ENCODE results near the gene MUC5B.

The MUC5B gene

GRCh38 chr11:1302461-1303125 lies 79.7 kb downstream of the MUC5B start:
- TF ChIP-seq POU2F2 (IDR thresholded peaks at IDR 0.05; ENCODE audit: low read depth, low read length) (no peak), POLR2AphosphoS5 (IDR thresholded peaks at IDR 0.05; ENCODE audit: low read depth, low read length) (no peak), PAX5 (IDR thresholded peaks at IDR 0.05; ENCODE audit: insufficient read depth, low read length, severe bottlenecking) (no peak), POLR2A (IDR thresholded peaks at IDR 0.05; ENCODE audit: low read depth, low read length) (no peak), TAF1 (IDR thresholded peaks at IDR 0.05; ENCODE audit: low read depth, low read length) (no peak), SPI1 (IDR thresholded peaks at IDR 0.05; ENCODE audit: low read depth, low read length) (no peak)
- FAIRE-seq, result no peak
- DNase-seq (ENCODE audit: insufficient read length, low spot score), result no peak

GRCh38 chr11:1303126-1303821 lies 80.4 kb downstream of the MUC5B start:
- DNase-seq (ENCODE audit: insufficient read length, low spot score), result no peak
- peak; percentile 52 for FAIRE-seq
- TF ChIP-seq POU2F2 (IDR thresholded peaks at IDR 0.05; ENCODE audit: low read depth, low read length) (no peak), PAX5 (IDR thresholded peaks at IDR 0.05; ENCODE audit: insufficient read depth, low read length, severe bottlenecking) (no peak), POLR2AphosphoS5 (IDR thresholded peaks at IDR 0.05; ENCODE audit: low read depth, low read length) (no peak), TAF1 (IDR thresholded peaks at IDR 0.05; ENCODE audit: low read depth, low read length) (no peak), POLR2A (IDR thresholded peaks at IDR 0.05; ENCODE audit: low read depth, low read length) (no peak), SPI1 (IDR thresholded peaks at IDR 0.05; ENCODE audit: low read depth, low read length) (no peak)

- DNase-seq (ENCODE audit: insufficient read length, low spot score), result no peak
- TF ChIP-seq POLR2AphosphoS5 (IDR thresholded peaks at IDR 0.05; ENCODE audit: low read depth, low read length) (no peak), POU2F2 (IDR thresholded peaks at IDR 0.05; ENCODE audit: low read depth, low read length) (no peak), SPI1 (IDR thresholded peaks at IDR 0.05; ENCODE audit: low read depth, low read length) (no peak), POLR2A (IDR thresholded peaks at IDR 0.05; ENCODE audit: low read depth, low read length) (no peak), TAF1 (IDR thresholded peaks at IDR 0.05; ENCODE audit: low read depth, low read length) (no peak), PAX5 (IDR thresholded peaks at IDR 0.05; ENCODE audit: insufficient read depth, low read length, severe bottlenecking) (no peak)
- no peak for FAIRE-seq
These were observed 81.1 kb downstream of the MUC5B start for GRCh38 chr11:1303973-1304372.

GRCh38 chr11:1304380-1304779 lies 81.5 kb downstream of the MUC5B start:
- DNase-seq (ENCODE audit: insufficient read length, low spot score) (no peak), FAIRE-seq (no peak)
- no peak for TF ChIP-seq TAF1 (IDR thresholded peaks at IDR 0.05; ENCODE audit: low read depth, low read length)
- no peak for TF ChIP-seq PAX5 (IDR thresholded peaks at IDR 0.05; ENCODE audit: insufficient read depth, low read length, severe bottlenecking)
- TF ChIP-seq POLR2AphosphoS5 (IDR thresholded peaks at IDR 0.05; ENCODE audit: low read depth, low read length), result no peak
- TF ChIP-seq POU2F2 (IDR thresholded peaks at IDR 0.05; ENCODE audit: low read depth, low read length), result no peak
- no peak for TF ChIP-seq SPI1 (IDR thresholded peaks at IDR 0.05; ENCODE audit: low read depth, low read length)
- no peak for TF ChIP-seq POLR2A (IDR thresholded peaks at IDR 0.05; ENCODE audit: low read depth, low read length)

DNA sequence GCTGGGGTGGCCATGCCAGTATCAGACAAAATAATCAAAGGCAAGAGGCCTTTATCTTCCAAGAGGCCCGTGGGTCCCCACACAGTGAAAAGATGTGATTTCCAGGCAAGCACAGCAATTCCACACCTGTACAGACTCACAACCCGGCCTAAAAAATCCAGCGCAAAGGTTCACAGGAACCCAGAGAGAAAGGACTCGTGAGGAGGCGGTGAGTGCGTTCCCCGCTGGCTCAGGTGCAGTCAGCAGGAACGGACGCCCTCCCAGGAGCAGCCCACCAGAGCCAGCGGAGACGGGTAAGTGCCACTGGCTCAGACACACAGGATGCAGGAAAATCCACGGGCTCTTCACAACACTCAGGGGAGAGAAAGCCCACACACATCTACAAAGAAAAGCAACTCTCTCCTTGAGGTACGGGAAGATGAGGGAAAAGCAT lies 82.2 kb downstream of the MUC5B start:
- TF ChIP-seq PAX5 (IDR thresholded peaks at IDR 0.05; ENCODE audit: insufficient read depth, low read length, severe bottlenecking) (no peak), POU2F2 (IDR thresholded peaks at IDR 0.05; ENCODE audit: low read depth, low read length) (no peak), TAF1 (IDR thresholded peaks at IDR 0.05; ENCODE audit: low read depth, low read length) (no peak), SPI1 (IDR thresholded peaks at IDR 0.05; ENCODE audit: low read depth, low read length) (no peak), POLR2A (IDR thresholded peaks at IDR 0.05; ENCODE audit: low read depth, low read length) (no peak), POLR2AphosphoS5 (IDR thresholded peaks at IDR 0.05; ENCODE audit: low read depth, low read length) (no peak)
- DNase-seq (ENCODE audit: insufficient read length, low spot score) (no peak), FAIRE-seq (no peak)

DNA sequence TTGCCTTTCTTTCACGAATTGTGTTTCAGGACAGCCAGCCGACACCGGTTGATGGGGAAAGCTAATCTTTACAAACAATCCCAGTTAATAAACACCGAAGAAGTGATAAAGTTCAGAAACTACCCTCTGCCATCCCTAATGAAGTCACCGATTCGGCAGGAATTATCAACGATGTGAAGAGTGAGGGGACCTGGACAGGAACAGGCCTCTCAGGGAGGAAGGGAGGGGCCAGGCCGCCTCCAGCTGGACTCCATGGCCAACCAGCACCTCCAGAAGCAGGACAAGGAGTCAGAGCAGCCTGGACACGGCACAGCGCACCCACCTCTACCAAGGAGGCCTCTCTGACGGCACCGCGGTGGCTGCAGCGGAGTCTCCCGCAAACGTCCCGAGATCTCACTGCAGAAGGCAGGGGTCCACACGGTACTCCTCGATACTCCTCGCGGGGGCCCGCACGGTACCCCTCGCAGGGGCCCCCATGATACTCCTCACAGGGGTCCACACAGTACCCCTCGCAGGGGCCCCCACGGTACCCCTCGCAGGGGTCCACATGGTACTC lies 82.7 kb downstream of the MUC5B start:
- FAIRE-seq (no peak), DNase-seq (ENCODE audit: insufficient read length, low spot score) (no peak)
- TF ChIP-seq POU2F2 (IDR thresholded peaks at IDR 0.05; ENCODE audit: low read depth, low read length), result no peak
- no peak for TF ChIP-seq SPI1 (IDR thresholded peaks at IDR 0.05; ENCODE audit: low read depth, low read length)
- no peak for TF ChIP-seq POLR2A (IDR thresholded peaks at IDR 0.05; ENCODE audit: low read depth, low read length)
- TF ChIP-seq POLR2AphosphoS5 (IDR thresholded peaks at IDR 0.05; ENCODE audit: low read depth, low read length), result no peak
- no peak for TF ChIP-seq PAX5 (IDR thresholded peaks at IDR 0.05; ENCODE audit: insufficient read depth, low read length, severe bottlenecking)
- TF ChIP-seq TAF1 (IDR thresholded peaks at IDR 0.05; ENCODE audit: low read depth, low read length), result no peak

- DNase-seq (ENCODE audit: insufficient read length, low spot score), result no peak
- TF ChIP-seq PAX5 (IDR thresholded peaks at IDR 0.05; ENCODE audit: insufficient read depth, low read length, severe bottlenecking) (no peak), POLR2A (IDR thresholded peaks at IDR 0.05; ENCODE audit: low read depth, low read length) (no peak), POLR2AphosphoS5 (IDR thresholded peaks at IDR 0.05; ENCODE audit: low read depth, low read length) (no peak)
- no peak for FAIRE-seq
These were observed 83.6 kb downstream of the MUC5B start for GRCh38 chr11:1306186-1307162.

GRCh38 chr11:1307163-1307870 lies 84.5 kb downstream of the MUC5B start:
- peak; percentile 91 for FAIRE-seq
- DNase-seq (ENCODE audit: insufficient read length, low spot score), result peak; percentile 28

More at GRCh38 chr11:1307163-1307870, 84.5 kb downstream of the MUC5B start:
- TF ChIP-seq POLR2AphosphoS5 (IDR thresholded peaks at IDR 0.05; ENCODE audit: low read depth, low read length) (no peak), POU2F2 (IDR thresholded peaks at IDR 0.05; ENCODE audit: low read depth, low read length) (no peak), POLR2A (IDR thresholded peaks at IDR 0.05; ENCODE audit: low read depth, low read length) (no peak), SPI1 (IDR thresholded peaks at IDR 0.05; ENCODE audit: low read depth, low read length) (peak; percentile 86), TAF1 (IDR thresholded peaks at IDR 0.05; ENCODE audit: low read depth, low read length) (no peak), PAX5 (IDR thresholded peaks at IDR 0.05; ENCODE audit: insufficient read depth, low read length, severe bottlenecking) (no peak)
